HG02970 (cell line): ENCODE data around the gene KIF26B.

ENCODE experiments used
- ATAC-seq: cut with Tn5 transposase; IDR thresholded peaks from one replicate; pipeline ENCODE4 v1.9.1; 2021; ENCODE audit warnings: mild to moderate bottlenecking, moderate library complexity, moderate number of reproducible peaks; ENCODE audit not compliant: unreplicated experiment, low FRiP score

KIF26B gene

GRCh38 chr1:245579881-245580280 is 425.1 kb downstream of the KIF26B start:
- no peak for ATAC-seq

GRCh38 chr1:245580651-245581050 is 425.9 kb downstream of the KIF26B start:
- ATAC-seq = no peak

GRCh38 chr1:245582026-245582425 is 427.2 kb downstream of the KIF26B start:
- ATAC-seq = no peak

- no peak for ATAC-seq
These were observed 428.3 kb downstream of the KIF26B start for GRCh38 chr1:245583081-245583480.

- no peak for ATAC-seq
These were observed 429.0 kb downstream of the KIF26B start for GRCh38 chr1:245583575-245584330.

GRCh38 chr1:245585252-245585959 is 430.6 kb downstream of the KIF26B start:
- no peak for ATAC-seq

- ATAC-seq = no peak
These were observed 432.8 kb downstream of the KIF26B start for GRCh38 chr1:245587435-245588115.

- no peak for ATAC-seq
These were observed 433.4 kb downstream of the KIF26B start for GRCh38 chr1:245588116-245588639.

- ATAC-seq = no peak
These were observed 434.5 kb downstream of the KIF26B start for GRCh38 chr1:245589316-245589715.

GRCh38 chr1:245589906-245590305 is 435.1 kb downstream of the KIF26B start:
- ATAC-seq = no peak

GRCh38 chr1:245590726-245591125 is 435.9 kb downstream of the KIF26B start:
- no peak for ATAC-seq

- no peak for ATAC-seq
These were observed 436.8 kb downstream of the KIF26B start for GRCh38 chr1:245591346-245592188.

- ATAC-seq = no peak
These were observed 437.3 kb downstream of the KIF26B start for GRCh38 chr1:245592189-245592460.

- no peak for ATAC-seq
These were observed 443.9 kb downstream of the KIF26B start for GRCh38 chr1:245598524-245599305.

- ATAC-seq = no peak
These were observed 444.8 kb downstream of the KIF26B start for GRCh38 chr1:245599371-245600174.

- no peak for ATAC-seq
These were observed 445.9 kb downstream of the KIF26B start for GRCh38 chr1:245600658-245601057.

GRCh38 chr1:245603311-245603865 is 448.6 kb downstream of the KIF26B start:
- no peak for ATAC-seq

GRCh38 chr1:245604979-245605378 is 450.2 kb downstream of the KIF26B start:
- no peak for ATAC-seq
